NCI-H2227 (cell line): ENCODE measurements around the gene SRRM5.
"Not testable (repeated sequence)": the region's sequence is repeated elsewhere in the genome, so short reads cannot be mapped to it uniquely, and the experiment has no call there.

Experiments used
- DNase-seq: peaks from one replicate; lab custom pipeline; 2025; ENCODE audit not compliant: unreplicated experiment; lab: John Stamatoyannopoulos, UW

SRRM5 gene

DNA sequence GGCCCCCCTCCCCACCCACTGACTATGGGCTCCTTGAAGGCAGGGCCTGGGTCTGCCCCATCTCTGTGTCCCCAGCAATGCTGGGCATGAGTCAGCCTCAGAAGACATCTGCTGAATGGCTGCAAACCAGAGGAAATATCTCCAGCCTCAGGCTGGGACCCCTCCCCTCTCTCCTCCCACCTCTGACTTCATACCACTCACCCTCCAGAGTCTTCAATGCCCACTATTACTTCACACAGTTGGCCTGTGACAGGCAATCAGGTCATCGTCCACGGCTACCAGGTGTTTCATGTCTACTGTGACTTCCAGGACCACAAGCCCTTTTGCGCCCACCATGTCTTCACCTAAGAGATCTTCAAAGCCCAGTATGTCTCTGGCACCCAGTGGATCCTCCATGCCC, at the start of gene SRRM5:
Gene SRRM5 (plus strand): TSS at position 301 of the 400 bp plus-strand sequence. CDS start 34 bp downstream, at position 335.
- DNase-seq: no peak

GRCh38 chr19:43562226-43562697, 49.6 kb upstream of the SRRM5 start:
- no peak for DNase-seq

- DNase-seq: peak; percentile 31
These were observed 49.1 kb upstream of the SRRM5 start for GRCh38 chr19:43562698-43563241.

DNA sequence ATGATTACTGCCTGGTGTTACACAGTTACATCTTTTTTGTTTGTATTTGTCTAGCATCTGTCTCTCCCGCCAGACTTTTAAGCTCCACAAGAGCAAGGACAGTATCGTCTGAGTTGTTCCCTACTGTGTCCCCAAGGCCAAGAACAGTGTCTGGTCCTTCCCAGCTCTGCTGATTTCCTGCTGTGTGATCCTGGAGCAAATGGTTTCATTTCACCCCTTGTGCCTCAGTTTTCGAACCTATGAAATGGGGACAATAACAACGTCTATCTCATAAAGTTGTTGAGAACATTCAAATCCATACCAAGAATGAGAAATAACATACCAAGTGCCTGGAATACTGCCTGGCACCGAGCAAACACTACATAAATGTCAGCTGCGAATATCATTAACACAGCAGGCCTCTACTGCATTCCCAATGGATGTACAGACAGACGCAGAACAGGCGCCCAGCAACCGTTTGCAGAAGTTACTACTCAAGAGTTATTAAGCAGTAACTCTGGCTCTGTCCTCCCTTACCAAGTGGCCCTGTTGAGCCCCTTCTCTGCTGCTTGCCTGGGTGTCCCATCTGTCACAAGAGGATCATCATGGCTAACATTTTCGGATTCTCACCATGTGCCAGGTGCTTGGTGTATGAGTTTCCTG, 48.0 kb upstream of the SRRM5 start:
- no peak for DNase-seq

GRCh38 chr19:43564800-43565199, 47.1 kb upstream of the SRRM5 start:
- no peak for DNase-seq

DNA sequence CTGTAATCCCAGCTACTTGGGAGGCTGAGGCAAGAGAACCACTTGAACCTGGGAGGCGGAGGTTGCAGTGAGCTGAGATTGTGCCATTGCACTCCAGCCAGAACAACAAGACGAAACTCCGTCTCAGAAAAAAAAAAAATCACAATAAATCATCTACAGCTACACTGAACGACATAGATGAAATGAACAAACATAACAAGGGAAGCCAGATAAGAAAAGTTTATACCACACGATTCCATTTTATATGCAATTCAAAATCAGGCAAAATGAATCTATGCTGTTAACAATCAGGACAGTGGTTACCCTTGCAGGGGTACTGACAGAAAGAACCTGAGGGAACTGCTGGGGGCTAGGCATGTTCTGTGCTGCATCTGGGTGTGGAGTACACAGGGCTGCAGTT, 42.2 kb upstream of the SRRM5 start:
- DNase-seq: no peak

DNA sequence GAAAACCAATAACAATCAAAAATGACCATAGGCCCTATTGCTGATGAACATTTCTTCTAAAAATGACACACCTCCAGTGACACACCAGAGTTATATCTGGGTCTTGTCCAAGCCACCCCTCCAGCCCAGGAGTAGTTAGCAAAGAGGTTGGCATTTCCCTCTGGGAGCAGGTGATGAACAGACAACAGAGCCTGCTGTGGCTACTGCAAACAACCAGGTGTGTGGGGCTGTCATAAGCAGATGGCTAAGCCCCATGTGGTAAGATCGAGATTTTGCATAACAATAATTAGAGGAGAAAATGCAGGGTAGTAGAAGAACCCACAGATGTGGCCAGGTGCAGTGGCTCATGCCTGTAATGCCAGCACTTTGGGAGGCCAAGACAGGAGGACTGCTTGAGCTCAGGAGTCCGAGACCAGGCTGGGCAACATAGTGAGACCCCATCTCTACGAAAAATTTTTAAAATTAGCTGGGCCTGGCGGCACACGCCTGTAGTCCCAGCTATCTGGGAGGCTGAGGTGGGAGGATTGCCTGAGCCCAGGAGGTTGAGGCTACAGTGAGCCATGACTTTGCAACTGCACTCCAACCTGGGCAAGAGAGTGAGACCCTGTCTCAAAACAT, 41.6 kb upstream of the SRRM5 start:
- no peak for DNase-seq

- DNase-seq: no peak
These were observed 39.7 kb upstream of the SRRM5 start for GRCh38 chr19:43572171-43572588.

DNA sequence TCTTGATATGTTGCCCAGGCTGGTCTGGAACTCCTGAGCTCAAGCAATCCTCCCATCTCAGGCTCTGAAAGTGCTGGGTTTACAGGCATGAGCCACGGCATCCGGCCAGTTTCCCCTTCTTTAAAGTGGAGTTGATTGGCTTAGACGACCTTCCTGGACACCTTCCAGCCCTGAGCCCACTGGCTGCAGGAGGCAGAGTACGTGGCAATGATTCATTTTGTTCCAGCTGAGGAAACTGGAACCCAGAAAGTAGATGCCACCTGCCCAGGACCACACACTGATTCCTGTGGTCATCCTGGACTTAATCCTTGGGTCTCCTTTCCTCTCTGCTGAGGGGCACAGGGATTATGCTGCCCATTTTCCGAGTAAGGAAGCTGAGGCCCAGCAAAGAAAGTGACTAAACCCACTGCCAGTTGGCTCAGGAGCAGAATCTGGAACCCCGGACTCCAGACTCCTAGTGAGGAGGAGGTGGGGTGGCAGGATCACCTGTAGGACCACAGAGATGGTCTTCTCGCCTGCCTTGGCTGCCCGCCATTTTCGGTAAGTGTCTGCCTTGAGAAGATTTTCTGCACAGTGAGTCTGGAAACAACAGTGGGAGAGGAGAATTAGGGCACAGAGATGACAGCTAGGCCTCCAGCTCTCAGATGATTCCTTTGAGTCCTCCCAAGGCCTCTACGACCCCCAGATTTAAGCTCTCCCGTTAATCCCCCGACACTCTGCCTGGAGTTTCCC, 37.3 kb upstream of the SRRM5 start:
- no peak for DNase-seq

- DNase-seq: peak; percentile 97
These were observed 36.5 kb upstream of the SRRM5 start, which contains the start of the genes PINLYP and XRCC1 for GRCh38 chr19:43575156-43575950. PINLYP (plus strand) TSS chr19:43575801; CDS start chr19:43577192, 1,391 bp downstream. XRCC1 (minus strand) TSS chr19:43575527; CDS start chr19:43575458, 69 bp downstream.

- peak; percentile 82 for DNase-seq
These were observed 35.7 kb upstream of the SRRM5 start for GRCh38 chr19:43575955-43576878.

- no peak for DNase-seq
These were observed 33.1 kb upstream of the SRRM5 start for GRCh38 chr19:43578787-43579186.

DNA sequence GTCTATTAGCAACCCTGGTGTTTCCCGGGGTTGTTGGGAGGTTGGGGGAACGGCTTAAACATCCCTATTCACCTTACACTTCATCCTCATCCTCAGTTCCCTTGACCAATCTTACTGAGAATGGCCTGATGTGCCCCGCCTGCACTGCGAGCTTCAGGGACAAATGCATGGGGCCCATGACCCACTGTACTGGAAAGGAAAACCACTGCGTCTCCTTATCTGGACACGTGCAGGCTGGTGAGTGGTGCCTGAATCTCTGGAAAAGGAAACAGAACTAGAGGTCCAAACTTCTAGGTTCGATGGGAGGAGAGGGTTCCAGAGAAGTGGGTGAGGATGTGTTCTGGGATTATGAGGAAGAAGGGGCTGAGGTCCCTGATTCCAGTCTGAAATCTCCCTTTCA, 30.4 kb upstream of the SRRM5 start:
- DNase-seq: no peak

- DNase-seq: no peak
These were observed 29.4 kb upstream of the SRRM5 start for GRCh38 chr19:43582495-43582894.

GRCh38 chr19:43584484-43584883, 27.4 kb upstream of the SRRM5 start:
- DNase-seq: no peak

DNA sequence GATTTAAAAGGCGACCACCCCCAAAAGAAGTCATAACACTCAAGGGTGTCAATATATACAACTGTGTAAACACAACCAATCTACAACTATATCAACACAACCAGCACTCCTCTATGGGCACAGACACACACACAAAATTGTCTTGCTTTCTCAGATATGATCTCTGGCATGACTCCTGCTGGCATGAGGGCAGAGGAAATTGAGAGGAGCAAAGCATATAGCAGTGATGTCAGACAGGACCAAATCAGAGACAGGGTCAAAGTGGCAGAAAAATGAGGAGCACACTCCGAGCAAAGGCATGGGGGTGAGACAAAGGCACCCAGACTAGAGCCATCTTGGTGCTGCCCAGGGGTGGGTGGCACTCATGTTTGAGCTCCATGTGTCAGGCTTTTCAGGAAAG, 25.5 kb upstream of the SRRM5 start:
- DNase-seq: no peak

DNA sequence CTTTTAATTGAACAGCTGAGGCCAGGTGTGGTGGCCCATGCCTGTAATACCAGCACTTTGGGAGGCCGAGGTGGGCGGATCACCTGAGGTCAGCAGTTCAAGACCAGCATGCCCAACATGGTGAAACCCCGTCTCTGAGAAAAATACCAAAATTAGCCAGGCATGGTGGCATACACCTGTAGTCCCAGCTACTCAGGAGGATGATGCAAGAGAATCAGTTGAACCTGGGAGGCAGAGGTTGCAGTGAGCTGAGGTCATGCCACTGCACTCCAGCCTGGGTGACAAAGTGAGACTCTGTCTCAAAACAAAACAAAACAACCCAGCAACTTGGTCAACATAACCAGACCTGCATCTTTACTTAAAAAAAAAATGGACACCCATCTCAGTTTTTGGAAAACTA, 24.9 kb upstream of the SRRM5 start:
- not testable (repeated sequence) for DNase-seq

- DNase-seq: no peak
These were observed 22.6 kb upstream of the SRRM5 start for GRCh38 chr19:43589277-43589676.

GRCh38 chr19:43589678-43590077, 22.2 kb upstream of the SRRM5 start:
- no peak for DNase-seq
